NCI-H2107 (cell line): Measurements from ENCODE around the gene MAB21L2.
"Not testable (repeated sequence)": the region's sequence is repeated elsewhere in the genome, so short reads cannot be mapped to it uniquely, and the experiment has no call there.

ENCODE experiments used
- DNase-seq: peaks from one replicate; lab custom pipeline; 2025; lab: John Stamatoyannopoulos, UW

Gene MAB21L2

GRCh38 chr4:150582146-150582872 lies at the start of gene MAB21L2:
Gene MAB21L2, plus strand, starts transcription at chr4:150582151. Its CDS starts 879 bp downstream, at chr4:150583030.
- DNase-seq: no peak

DNA sequence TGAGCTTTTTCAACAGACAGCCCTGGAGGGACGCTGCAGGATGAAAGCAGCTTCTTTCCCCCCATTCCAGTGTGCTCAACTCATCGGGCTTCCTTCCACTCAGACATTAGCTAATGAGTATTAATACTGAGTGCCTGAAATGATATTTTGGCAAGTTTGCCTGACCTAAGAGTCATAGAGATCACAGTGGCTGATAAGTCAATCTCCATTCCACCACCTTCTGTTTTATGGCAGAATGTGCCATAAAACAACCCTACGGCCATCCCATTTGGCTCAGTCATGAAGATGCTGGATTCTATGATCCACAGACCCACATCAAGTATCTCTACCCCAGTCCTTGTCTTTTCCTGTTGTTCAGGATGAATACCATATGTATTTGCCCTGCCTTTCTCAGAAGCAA lies 48.3 kb upstream of the MAB21L2 start:
- DNase-seq: no peak

GRCh38 chr4:150534818-150535217 lies 47.1 kb upstream of the MAB21L2 start:
- DNase-seq: no peak

GRCh38 chr4:150537911-150538310 lies 44.0 kb upstream of the MAB21L2 start:
- DNase-seq: not testable (repeated sequence)

GRCh38 chr4:150540536-150540935 lies 41.4 kb upstream of the MAB21L2 start:
- DNase-seq: no peak

GRCh38 chr4:150540959-150541360 lies 41.0 kb upstream of the MAB21L2 start:
- no peak for DNase-seq

GRCh38 chr4:150541681-150542080 lies 40.3 kb upstream of the MAB21L2 start:
- no peak for DNase-seq

- no peak for DNase-seq
Measured at GRCh38 chr4:150543042-150543441, 38.9 kb upstream of the MAB21L2 start.

- DNase-seq: no peak
Measured at GRCh38 chr4:150546286-150546685, 35.7 kb upstream of the MAB21L2 start.

- no peak for DNase-seq
Measured at GRCh38 chr4:150547154-150547838, 34.7 kb upstream of the MAB21L2 start.

GRCh38 chr4:150557811-150558210 lies 24.1 kb upstream of the MAB21L2 start:
- not testable (repeated sequence) for DNase-seq

- no peak for DNase-seq
Measured at GRCh38 chr4:150561143-150561737, 20.7 kb upstream of the MAB21L2 start.

- DNase-seq: no peak
Measured at GRCh38 chr4:150562250-150562649, 19.7 kb upstream of the MAB21L2 start.

- DNase-seq: no peak
Measured at GRCh38 chr4:150562751-150563150, 19.2 kb upstream of the MAB21L2 start.

GRCh38 chr4:150564967-150565366 lies 17.0 kb upstream of the MAB21L2 start:
- not testable (repeated sequence) for DNase-seq

- DNase-seq: no peak
Measured at GRCh38 chr4:150567070-150567469, 14.9 kb upstream of the MAB21L2 start.

DNA sequence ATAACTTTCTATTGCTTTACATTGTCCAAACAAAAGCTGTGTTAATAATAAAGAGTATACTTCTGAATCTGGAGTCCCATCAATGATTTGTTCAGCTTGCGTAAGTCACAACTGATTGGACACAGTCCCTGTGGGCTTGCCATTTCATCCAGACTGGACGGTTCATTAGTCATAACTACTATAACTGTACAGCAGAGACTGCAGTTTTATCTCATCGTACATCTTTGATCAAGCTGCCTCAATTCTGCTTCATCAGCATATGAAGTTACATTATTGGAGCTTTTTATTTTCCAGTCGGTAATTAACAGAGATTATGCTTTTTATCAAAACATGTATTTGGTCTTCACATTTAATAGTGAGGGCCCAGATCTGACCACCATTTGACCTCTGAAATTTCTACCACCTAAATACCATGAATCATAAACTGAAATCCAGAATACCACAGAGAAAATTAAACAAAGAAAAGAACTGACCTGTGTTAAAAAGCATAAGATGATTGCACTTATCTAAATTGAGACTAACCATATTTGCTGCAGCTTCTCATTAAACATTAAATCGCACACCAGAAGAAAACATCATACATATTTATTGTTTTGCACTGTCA lies 12.5 kb upstream of the MAB21L2 start:
- no peak for DNase-seq

GRCh38 chr4:150569998-150570535 lies 11.9 kb upstream of the MAB21L2 start:
- no peak for DNase-seq

DNA sequence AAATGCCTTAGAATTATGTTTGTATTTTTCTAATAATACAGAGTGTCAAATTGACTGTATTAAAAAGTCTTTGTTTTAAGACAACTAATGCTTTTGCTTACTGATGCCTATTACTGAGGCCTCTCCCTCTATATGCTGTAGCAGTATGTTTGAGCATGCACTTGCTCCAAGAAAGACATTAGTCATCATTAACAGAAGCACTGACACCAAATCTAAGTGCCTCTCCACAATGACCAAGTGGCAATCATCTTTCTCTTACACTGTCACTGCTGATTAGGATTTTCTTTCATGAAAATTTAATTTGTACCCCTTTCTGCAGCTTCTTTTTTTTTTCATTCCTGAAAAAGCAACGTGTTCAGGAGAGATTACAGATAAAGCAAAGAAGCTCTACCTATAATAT lies 11.1 kb upstream of the MAB21L2 start:
- no peak for DNase-seq

DNA sequence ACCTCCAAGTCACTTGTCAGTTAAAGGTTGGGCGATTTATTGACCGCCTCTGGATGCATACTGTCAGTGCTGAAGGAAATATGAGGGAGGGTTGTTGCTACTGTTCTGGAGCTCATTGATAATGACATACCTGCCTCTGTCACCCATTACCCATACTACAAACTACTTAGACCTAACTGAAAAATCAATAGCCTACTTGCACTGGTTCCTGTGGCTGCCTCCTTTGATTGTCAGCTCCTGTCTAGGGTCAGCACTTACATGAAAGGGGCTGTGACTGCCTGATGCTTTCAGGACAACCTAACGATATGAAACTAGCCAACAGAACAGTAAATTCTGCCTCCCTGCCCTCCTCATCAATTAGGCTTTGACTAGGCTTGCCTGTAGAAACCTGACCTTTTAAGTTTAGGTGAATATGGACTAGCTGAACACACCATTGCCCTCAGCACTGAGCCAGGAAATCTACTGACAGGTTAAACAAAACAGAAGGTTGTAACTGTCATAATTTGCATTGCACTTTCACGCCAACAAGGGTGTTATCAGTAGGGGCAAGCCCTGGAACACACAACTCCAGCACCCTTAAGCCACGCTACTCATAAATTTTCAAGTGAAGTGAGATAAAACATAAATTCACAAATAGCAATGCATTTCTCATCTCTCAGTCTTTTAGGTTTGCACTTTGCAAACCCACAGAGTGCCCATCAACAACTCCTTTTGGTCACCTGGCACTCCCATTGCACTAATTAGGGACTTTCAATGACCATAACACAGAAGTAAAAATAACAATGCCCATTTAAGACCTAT lies 9.0 kb upstream of the MAB21L2 start:
- DNase-seq: no peak

DNA sequence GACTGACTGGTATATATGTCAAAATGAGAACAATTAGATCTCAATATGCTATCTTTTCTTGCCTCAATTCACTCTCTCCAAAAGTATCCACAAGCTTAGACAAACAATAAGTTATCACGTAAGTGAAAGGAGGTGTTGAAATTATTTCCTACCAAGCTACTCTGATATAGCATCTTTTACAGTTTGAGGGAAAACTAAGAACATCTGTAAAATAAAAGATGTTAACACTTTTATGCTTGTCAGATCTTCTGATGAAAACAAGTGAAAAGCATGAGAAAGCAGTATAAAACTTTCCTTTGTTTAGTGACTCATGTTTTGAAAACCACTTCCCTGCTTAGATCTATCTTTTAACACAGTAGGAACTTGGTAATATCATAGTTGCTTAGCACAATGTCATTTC lies 8.4 kb upstream of the MAB21L2 start:
- DNase-seq: no peak

DNA sequence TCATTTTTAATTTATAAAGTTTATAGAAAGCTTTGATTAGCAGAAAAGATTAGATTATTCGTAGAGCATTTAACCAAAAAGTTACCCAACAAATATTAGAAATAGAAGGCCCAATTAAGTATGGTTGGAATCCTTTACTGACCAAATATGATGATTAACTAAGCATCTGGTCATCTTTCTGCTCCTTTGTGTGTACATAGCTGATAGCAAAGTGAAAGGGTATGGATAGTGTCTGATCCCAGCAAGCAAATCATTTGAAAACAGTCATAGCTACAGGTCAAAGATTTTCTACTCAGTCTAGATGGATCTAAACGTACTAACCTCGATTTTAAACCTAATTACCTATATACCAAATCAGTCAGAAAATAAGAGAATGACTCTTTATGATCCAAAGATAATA lies 7.3 kb upstream of the MAB21L2 start:
- no peak for DNase-seq
